ENCODE measurements around the gene DELE1.
"Not testable (repeated sequence)": the region's sequence is repeated elsewhere in the genome, so short reads cannot be mapped to it uniquely, and the experiment has no call there.

Gene DELE1

DNA sequence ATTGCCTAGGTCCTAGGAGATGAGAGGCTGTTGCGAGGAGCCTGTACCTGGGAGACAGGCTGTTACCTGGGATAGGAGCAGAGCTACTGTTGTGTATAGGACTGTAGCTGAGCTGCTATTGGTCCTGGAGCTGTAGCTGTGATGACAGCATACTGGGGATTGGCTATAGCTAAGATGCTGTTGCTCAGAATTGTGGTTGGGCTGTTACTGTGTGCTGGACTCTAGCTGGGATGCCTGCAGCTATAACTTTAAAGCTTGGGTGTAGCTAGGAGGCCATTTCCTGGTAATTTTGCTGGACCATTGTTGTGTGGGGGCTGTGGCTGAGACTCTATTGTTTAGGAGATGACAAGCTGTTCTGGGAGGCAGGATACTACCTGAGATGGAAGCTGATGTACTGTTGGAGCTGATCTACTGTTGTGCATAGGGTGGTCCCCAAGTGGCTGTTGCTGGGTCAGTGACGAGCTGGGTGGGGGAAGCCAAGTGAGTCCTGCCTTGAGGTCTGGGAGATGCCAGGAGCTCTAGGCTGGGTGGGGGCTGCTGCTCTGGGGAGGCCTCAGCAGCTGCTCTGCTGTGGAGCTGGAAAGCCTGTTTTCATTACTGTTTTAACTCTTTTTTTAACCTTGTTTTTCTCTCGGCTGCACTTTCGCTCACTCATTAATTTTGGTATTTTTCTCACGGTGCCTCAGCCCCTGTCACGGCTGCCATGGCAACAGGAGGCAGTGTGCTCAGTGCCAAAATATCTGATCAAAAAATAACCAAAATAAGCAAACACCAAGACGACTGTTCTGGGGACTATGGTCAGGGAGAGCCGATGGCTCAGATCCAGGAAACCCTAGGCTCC lies 42.5 kb upstream of the DELE1 start:
- ATAC-seq (no peak), DNase-seq (no peak)
- Mint-ChIP-seq H3K27ac (no peak overlapping the region), H3K36me3 (ENCODE audit: low read depth) (no peaks in the 10 kb centered on the region), H3K9me3 (no peaks in the 10 kb centered on the region), H3K27me3 (peaks cover 86% of the 10 kb centered on the region), H3K4me1 (peaks cover 20% of the 10 kb centered on the region), H3K4me3 (no peak overlapping the region)

- Mint-ChIP-seq H3K4me3 (no peak overlapping the region), H3K4me1 (peaks cover 19% of the 10 kb centered on the region), H3K27ac (no peak overlapping the region)
Measured at GRCh38 chr5:141881886-141882285, 41.8 kb upstream of the DELE1 start.

GRCh38 chr5:141882594-141883183 lies 41.0 kb upstream of the DELE1 start:
- ATAC-seq: no peak
- no peak for DNase-seq
- no peaks in the 10 kb centered on the region for H3K36me3 Mint-ChIP-seq (ENCODE audit: low read depth)
- no peak overlapping the region for H3K27ac Mint-ChIP-seq
- H3K4me3 Mint-ChIP-seq: no peak overlapping the region
- H3K9me3 Mint-ChIP-seq: no peaks in the 10 kb centered on the region
- H3K27me3 Mint-ChIP-seq: peaks cover 80% of the 10 kb centered on the region
- peaks cover 13% of the 10 kb centered on the region for H3K4me1 Mint-ChIP-seq

More at GRCh38 chr5:141881886-141882285, 41.8 kb upstream of the DELE1 start:
- Mint-ChIP-seq H3K36me3 (ENCODE audit: low read depth) (no peaks in the 10 kb centered on the region), H3K9me3 (no peaks in the 10 kb centered on the region), H3K27me3 (peaks cover 86% of the 10 kb centered on the region)
- no peak for ATAC-seq
- DNase-seq: no peak

DNA sequence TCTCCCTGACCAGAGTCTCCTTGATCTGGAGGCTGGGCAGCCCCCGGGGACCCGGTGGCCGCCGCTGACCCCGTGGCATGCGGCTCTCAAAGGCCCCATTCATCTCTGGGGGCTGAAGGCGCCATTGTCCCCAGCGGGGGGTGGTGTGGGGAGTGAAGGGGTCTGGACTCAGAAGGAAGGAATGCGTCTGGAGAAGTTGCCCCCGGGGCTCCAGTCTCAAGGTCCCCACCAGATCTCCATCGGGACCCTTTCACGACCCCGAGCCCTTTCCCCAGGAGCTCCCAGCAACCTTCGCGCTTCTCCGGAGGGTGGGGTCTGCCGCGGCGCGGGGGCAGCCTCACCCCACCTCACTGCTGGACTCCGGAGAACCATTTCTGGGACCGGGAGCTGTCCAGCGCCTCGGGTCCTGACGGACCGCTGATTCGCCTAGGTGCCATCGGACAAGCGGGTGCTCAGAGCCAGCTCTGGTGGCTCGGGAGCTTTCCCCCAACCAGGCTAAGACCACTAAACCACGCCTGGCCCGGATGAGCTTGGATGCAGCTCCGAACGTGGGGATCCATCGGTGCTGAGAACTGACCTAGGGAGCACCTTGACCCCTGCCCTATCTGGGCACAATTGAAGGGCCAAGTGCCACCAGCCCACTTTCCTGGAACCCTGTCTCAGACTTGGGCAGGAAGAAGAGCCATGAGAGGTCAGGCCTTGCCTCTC lies 40.3 kb upstream of the DELE1 start:
- Mint-ChIP-seq H3K4me3 (no peak overlapping the region), H3K27me3 (peaks cover 78% of the 10 kb centered on the region), H3K27ac (no peak overlapping the region), H3K4me1 (peaks cover 11% of the 10 kb centered on the region), H3K9me3 (no peaks in the 10 kb centered on the region), H3K36me3 (ENCODE audit: low read depth) (no peaks in the 10 kb centered on the region)
- ATAC-seq: no peak
- DNase-seq: peak; percentile 36

GRCh38 chr5:141883892-141884318 lies 39.8 kb upstream of the DELE1 start:
- Mint-ChIP-seq H3K27ac (no peak overlapping the region), H3K4me1 (peaks cover 6% of the 10 kb centered on the region), H3K36me3 (ENCODE audit: low read depth) (no peaks in the 10 kb centered on the region), H3K27me3 (peaks cover 73% of the 10 kb centered on the region), H3K4me3 (no peak overlapping the region), H3K9me3 (no peaks in the 10 kb centered on the region)
- DNase-seq: no peak
- ATAC-seq: no peak

DNA sequence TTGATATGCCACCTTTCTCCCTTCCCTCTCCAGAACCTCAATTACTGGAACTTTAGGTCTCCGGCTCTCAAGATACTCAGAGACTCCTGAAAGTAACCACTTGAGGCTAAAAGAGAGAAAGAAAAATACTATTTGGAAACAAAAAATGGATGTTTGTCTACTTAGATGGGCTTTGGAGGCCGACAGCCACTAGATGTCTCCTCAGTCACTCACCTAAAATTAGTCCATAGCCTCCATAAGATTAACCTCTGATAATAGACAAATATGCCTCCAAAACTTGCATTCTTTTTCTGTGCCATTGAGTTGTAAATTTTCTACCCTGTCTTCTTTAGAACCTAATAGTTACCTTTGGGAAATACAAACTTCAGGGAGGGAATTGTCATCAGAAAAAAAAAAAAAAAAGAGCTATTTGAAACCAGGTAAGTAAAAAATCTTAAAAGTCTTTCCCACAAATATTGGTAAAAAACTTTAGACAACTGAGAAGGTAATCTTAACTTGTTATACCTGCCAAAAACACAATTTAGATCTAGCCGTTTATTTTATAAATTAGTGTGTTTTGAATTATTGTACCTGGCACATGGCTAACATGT lies 34.3 kb upstream of the DELE1 start:
- no peaks in the 10 kb centered on the region for H3K4me1 Mint-ChIP-seq
- peaks cover 33% of the 10 kb centered on the region for H3K27me3 Mint-ChIP-seq
- H3K36me3 Mint-ChIP-seq (ENCODE audit: low read depth): no peaks in the 10 kb centered on the region
- H3K27ac Mint-ChIP-seq: no peak overlapping the region
- DNase-seq (no peak), ATAC-seq (no peak)
- H3K4me3 Mint-ChIP-seq: no peak overlapping the region
- H3K9me3 Mint-ChIP-seq: no peaks in the 10 kb centered on the region

GRCh38 chr5:141890429-141890828 lies 33.2 kb upstream of the DELE1 start:
- H3K9me3 Mint-ChIP-seq; H3K27ac Mint-ChIP-seq; ATAC-seq; H3K4me1 Mint-ChIP-seq; H3K36me3 Mint-ChIP-seq (ENCODE audit: low read depth); DNase-seq; H3K4me3 Mint-ChIP-seq: not testable (repeated sequence)
- peaks cover 23% of the 10 kb centered on the region for H3K27me3 Mint-ChIP-seq

DNA sequence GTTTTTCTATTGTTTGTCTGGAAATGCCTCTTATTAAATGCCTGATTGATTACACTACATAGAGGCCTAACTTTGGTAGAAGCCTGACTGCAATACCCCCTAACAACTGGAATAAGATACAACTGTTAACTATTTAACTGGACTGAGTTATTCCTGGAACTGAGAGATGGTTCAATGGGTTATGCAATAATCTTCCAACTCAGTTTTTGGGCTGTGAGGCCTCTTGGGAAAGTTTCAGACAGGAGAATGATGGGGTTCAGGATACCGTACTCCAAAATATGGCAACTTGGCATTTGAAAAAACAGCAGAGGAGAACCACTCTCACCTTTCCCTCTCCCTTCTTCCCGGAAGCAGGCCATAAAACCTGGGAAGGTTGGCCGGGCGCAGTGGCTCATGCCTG lies 26.2 kb upstream of the DELE1 start:
- no peak for ATAC-seq
- Mint-ChIP-seq H3K36me3 (ENCODE audit: low read depth) (no peaks in the 10 kb centered on the region), H3K27me3 (peaks cover 6% of the 10 kb centered on the region), H3K9me3 (no peaks in the 10 kb centered on the region), H3K4me1 (peaks cover 1% of the 10 kb centered on the region), H3K27ac (no peak overlapping the region), H3K4me3 (no peak overlapping the region)
- no peak for DNase-seq

- Mint-ChIP-seq H3K4me1 (peaks cover 1% of the 10 kb centered on the region), H3K27ac (no peak overlapping the region), H3K4me3 (no peak overlapping the region), H3K36me3 (ENCODE audit: low read depth) (no peaks in the 10 kb centered on the region), H3K9me3 (no peaks in the 10 kb centered on the region), H3K27me3 (peaks cover 6% of the 10 kb centered on the region)
- no peak for ATAC-seq
- no peak for DNase-seq
Measured at GRCh38 chr5:141898448-141899049, 25.1 kb upstream of the DELE1 start.

DNA sequence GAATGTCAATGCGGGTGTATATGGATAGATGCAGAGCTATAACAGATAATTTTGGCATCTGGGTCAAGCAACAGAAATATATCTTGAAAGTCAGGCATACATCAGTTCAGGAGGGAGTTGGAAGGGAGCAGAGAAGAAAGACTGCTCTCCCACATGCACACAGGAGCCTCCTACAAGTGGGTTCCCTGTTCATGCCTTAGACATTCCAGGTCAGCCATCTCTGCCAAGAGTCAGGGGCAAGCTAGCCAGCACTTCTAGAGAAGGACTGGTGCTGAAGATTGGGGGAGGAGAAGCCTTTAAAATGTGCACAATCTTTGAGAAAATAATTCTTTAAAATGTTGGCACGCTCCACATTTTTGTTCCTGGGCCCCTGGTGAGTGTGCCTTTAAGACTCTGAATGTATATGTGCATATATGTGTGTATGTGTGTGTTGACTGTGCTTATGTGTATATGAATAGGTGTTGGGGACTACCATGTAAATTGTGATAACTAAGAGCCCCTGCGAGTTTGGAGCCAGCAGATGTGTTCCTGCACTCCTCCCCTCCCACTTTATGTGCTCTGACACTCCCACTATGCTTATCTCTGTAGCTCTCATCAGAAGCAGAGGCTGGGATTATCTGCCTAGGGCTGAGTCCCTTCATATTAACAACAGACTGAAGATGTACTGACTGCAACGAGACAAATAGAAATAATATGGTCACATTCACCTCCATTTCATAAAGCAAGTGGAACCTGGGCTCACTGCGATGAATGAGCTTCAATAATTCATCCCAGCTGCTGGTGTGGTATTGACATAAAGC lies 21.5 kb upstream of the DELE1 start:
- Mint-ChIP-seq H3K27me3 (peaks cover 4% of the 10 kb centered on the region), H3K27ac (no peak overlapping the region)
- no peak for ATAC-seq

GRCh38 chr5:141903261-141903660 lies 20.4 kb upstream of the DELE1 start:
- Mint-ChIP-seq H3K9me3 (no peaks in the 10 kb centered on the region), H3K4me1 (peaks cover 1% of the 10 kb centered on the region), H3K36me3 (ENCODE audit: low read depth) (no peaks in the 10 kb centered on the region), H3K27me3 (peaks cover 4% of the 10 kb centered on the region), H3K27ac (no peak overlapping the region), H3K4me3 (no peak overlapping the region)
- DNase-seq: no peak
- no peak for ATAC-seq

More for the DNA sequence above, 21.5 kb upstream of the DELE1 start:
- Mint-ChIP-seq H3K36me3 (ENCODE audit: low read depth) (no peaks in the 10 kb centered on the region), H3K4me3 (no peak overlapping the region), H3K4me1 (peaks cover 1% of the 10 kb centered on the region), H3K9me3 (no peaks in the 10 kb centered on the region)
- DNase-seq: no peak

DNA sequence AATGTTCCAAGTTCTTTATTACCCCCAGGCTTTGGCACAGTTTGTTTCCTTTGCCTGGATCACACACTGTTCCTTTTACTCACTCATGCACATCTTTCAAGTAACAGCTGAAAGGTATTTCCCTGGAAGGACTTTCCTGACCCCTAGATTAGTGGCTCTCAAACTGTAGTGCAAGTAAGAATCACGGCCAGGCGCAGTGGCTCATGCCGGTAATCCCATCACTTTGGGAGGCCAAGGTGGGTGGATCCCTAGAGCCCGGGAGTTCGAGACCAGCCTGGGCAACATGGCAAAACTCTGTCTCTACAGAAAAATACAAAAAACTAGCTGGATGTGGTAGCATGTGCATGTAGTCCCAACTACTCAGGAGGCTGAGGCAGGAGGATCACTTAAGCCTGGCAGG lies 19.1 kb upstream of the DELE1 start:
- H3K27ac Mint-ChIP-seq: no peak overlapping the region
- H3K36me3 Mint-ChIP-seq (ENCODE audit: low read depth): no peaks in the 10 kb centered on the region
- no peak overlapping the region for H3K4me3 Mint-ChIP-seq
- peaks cover 4% of the 10 kb centered on the region for H3K4me1 Mint-ChIP-seq
- no peaks in the 10 kb centered on the region for H3K9me3 Mint-ChIP-seq
- no peak for DNase-seq
- peaks cover 6% of the 10 kb centered on the region for H3K27me3 Mint-ChIP-seq
- no peak for ATAC-seq

DNA sequence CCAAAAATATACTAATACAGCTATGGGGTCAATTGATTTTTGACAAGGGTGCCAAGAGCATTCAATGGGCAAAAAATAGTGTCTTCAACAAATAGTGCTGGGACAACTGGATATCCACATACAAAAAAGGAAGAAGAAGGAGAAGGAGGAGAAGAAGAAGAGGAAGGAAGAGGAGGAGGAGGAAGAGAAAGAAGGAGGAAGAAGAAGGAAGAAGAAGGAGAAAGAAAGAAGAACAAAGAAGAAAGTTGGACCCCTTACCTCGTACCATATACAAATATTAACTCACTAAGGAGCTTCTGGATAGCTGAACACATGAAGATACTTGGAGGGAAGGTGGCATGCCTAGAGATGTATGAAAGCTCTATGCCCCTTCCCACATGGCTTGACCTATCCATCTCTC lies 17.2 kb upstream of the DELE1 start:
- DNase-seq (no peak), ATAC-seq (no peak)
- Mint-ChIP-seq H3K4me3 (no peak overlapping the region), H3K27me3 (peaks cover 3% of the 10 kb centered on the region), H3K36me3 (ENCODE audit: low read depth) (no peaks in the 10 kb centered on the region), H3K27ac (no peak overlapping the region), H3K4me1 (peaks cover 4% of the 10 kb centered on the region), H3K9me3 (no peaks in the 10 kb centered on the region)

DNA sequence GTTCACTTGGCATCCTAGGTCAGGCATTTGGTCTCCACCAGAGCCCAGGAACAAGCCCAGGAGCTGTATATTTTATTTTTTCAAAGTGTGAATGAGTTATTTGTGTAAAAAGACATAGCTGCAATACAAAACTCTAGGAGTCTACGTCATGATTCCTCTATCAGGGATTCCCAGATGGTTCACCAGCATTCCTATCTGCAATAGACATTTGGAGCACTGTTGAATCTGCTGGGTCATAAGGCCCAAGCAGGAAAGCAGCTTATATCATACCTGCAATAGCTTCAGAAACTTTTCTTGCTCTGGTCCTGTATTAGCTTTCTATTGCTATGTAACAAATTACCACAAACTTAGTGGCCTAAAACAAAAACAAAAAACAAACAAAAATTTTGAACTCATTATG lies 16.7 kb upstream of the DELE1 start:
- Mint-ChIP-seq H3K27me3 (peaks cover 2% of the 10 kb centered on the region), H3K27ac (no peak overlapping the region), H3K4me3 (no peak overlapping the region), H3K4me1 (peaks cover 4% of the 10 kb centered on the region), H3K36me3 (ENCODE audit: low read depth) (no peaks in the 10 kb centered on the region), H3K9me3 (no peaks in the 10 kb centered on the region)
- DNase-seq: no peak
- ATAC-seq: no peak
